Cardiac fibroblast (primary cell): ENCODE measurements around the gene NUCB2.
A peak's percentile ranks its signal among the peaks of the same experiment; 100 is the strongest.
"Not testable (repeated sequence)": the region's sequence is repeated elsewhere in the genome, so short reads cannot be mapped to it uniquely, and the experiment has no call there.

Source experiments
- DNase-seq, 2 donors: peaks; one replicate each; pipeline versions ENCODE4 v3.0.0 to v3.0.0-alpha.2; 2010; ENCODE audit warnings: low read depth in 2 of 2
- H3K4me3 ChIP-seq, 2 donors: replicated peaks in 1 of 2; 1 replicate in 1 of 2; 2 replicates in 1 of 2; pipeline ENCODE4 v1.5.1; 2011; ENCODE audit warnings: low read depth in 2 of 2, low read length in 2 of 2, mild to moderate bottlenecking in 2 of 2, moderate library complexity in 1 of 2
- TF ChIP-seq, protein P1 (sequence below): IDR thresholded peaks from one replicate; pipeline ENCODE4 v1.5.1; 2011; ENCODE audit warnings: low read depth, mild to moderate bottlenecking, low read length, inconsistent platforms

NUCB2 gene

DNA sequence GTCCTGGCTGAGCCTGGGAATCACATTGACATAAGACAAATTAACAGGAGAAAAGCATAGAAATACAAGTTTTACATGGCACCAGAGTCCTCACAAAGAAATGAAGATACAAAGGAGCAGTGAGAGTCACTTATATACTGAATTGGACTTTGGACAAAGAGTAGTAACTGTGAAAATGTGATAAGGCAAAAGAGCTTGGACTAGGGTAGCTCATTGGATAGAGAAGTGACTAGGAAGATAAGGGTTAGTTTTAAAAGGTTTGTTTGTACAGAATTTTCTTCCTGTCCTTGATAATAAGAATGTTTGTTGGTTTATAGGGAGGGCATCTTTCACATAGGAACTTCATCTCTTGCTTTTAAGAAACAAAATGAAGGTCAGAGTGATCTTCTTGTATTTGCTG is 17.9 kb upstream of the NUCB2 start:
- H3K4me3 ChIP-seq = no peak overlapping the region
- DNase-seq = no peak
- TF ChIP-seq, protein P1, sequence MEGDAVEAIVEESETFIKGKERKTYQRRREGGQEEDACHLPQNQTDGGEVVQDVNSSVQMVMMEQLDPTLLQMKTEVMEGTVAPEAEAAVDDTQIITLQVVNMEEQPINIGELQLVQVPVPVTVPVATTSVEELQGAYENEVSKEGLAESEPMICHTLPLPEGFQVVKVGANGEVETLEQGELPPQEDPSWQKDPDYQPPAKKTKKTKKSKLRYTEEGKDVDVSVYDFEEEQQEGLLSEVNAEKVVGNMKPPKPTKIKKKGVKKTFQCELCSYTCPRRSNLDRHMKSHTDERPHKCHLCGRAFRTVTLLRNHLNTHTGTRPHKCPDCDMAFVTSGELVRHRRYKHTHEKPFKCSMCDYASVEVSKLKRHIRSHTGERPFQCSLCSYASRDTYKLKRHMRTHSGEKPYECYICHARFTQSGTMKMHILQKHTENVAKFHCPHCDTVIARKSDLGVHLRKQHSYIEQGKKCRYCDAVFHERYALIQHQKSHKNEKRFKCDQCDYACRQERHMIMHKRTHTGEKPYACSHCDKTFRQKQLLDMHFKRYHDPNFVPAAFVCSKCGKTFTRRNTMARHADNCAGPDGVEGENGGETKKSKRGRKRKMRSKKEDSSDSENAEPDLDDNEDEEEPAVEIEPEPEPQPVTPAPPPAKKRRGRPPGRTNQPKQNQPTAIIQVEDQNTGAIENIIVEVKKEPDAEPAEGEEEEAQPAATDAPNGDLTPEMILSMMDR = no peak

DNA sequence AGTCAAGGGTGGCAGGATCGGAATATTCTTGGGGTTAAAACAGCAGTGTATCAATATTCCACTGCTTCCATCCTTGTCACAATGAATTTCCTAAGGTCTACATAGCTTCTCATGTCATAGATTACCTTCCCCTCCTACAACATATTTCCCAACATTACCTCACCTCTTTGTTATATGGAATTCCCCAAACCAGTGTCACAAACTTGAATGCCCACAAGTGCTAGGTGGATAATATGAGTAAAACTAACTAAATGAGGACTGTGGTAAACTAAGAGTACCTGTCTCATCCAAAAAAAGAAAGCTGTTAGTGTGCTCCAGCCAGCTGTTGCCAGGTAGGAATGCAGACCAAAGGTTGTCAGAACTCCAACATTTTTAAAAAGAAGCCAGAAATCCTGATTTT is 17.0 kb upstream of the NUCB2 start:
- DNase-seq = peak in 1 of 2 donors; percentile 45
- no peak overlapping the region for H3K4me3 ChIP-seq
- TF ChIP-seq, protein P1 = no peak

DNA sequence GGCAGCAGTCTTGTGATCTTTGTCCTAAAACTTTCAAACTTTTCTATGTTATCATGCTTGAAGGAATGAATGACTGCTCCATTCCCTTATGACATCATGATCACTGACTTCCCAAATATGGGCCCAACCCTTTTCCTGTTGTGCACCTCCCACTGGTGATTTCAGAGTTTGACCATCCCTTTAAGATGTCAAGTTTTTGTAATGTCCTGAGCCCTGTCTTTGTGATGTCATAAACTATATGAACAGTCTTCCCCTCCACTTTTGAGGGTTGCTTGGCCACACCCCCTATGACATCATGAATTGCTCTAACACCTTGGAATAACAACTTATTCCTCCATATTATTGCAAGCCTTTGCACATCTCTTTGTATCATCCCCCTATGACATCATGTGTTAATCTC is 16.5 kb upstream of the NUCB2 start:
- TF ChIP-seq, protein P1 = no peak
- no peak overlapping the region for H3K4me3 ChIP-seq
- peak; percentile 42 for DNase-seq

DNA sequence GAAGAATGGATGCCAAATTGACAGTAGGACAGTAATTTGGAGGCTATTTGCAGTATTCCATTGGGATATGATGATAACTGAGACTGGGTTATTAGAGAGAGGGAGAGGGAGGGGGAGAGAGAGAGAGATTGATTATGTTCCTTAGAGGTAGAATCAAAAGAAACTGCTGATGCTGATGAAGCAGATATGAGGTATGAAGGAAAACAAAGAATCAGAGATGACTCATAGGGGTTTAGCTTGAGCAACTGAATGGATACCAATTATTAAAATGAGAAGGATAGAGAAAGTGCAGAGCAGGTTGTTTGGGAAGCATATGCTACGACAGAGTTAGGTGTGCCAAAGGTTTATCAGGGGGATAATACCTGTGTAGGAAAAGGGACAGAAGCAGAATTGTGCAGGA is 12.8 kb upstream of the NUCB2 start:
- TF ChIP-seq, protein P1 = no peak
- DNase-seq = peak in 1 of 2 donors; percentile 63
- no peak overlapping the region for H3K4me3 ChIP-seq

DNA sequence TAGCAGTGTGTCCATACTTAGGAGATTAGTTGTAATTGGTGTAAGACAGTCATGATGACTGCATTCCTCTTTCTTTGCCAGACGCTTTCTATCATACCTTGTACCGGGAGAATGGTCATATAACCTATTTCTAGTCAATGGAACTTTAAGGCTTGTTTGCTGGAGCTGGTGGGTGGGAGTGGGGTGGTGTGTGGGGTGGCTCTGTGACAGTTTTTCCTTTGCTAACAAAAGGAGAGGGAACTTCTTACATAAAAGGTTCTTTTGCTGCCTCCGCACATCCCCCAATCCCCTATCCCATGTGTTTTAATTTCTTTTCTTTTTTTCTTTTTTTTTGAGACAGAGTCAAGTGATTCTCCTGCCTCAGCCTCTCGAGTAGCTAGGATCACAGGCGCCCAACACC is 9.8 kb upstream of the NUCB2 start:
- no peak for DNase-seq
- TF ChIP-seq, protein P1 = no peak

DNA sequence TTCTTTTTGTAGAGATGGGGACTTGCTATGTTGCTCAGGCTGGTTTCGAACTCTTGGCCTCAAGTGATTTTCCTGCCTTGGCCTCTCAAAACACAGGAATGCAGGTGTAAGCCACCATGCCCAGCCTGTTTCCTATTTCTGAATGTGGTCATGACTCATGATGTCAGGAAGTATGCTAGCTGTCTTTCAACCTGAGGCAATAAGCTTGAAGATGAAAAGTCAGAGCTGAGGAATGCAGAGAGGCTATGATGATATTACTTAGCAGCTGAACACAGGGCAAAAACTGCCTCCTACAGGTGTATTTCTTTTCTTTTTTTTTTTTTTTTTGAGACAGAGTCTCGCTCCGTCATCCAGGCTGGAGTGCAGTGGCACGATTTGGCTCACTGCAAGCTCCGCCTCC is 9.0 kb upstream of the NUCB2 start:
- DNase-seq = peak in 1 of 2 donors; percentile 89
- H3K4me3 ChIP-seq = no peak overlapping the region
- TF ChIP-seq, protein P1 = no peak

More for the DNA sequence above, 9.8 kb upstream of the NUCB2 start:
- no peak overlapping the region for H3K4me3 ChIP-seq

DNA sequence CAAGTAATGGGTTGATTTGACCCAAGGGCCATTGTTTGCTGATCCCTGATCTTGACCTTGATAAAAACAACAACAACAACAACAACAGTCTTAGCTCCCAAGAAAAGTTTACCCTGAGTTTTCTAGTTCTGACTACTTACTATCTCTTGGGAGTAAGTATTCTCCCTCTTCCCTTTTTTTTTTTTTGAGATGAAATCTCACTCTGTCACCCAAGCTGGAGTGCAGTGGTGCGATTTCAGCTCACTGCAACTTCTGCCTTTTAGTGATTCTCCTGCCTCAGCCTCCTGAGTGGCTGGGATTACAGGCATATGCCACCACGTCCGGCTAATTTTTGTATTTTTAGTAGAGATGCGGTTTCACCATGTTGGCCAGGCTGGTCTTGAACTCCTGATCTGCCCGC is 8.0 kb upstream of the NUCB2 start:
- not testable (repeated sequence) for DNase-seq, H3K4me3 ChIP-seq
